ENCODE measurements around the gene BPGM. TPM values are rescaled to one million over a fixed set of nuclear protein-coding genes. Genes with fewer than 3 reads are reported as not detected.

The BPGM gene
- total and polyA plus RNA-seq, 2 experiments from 2014 or later, result 25.0 to 25.7 TPM

DNA sequence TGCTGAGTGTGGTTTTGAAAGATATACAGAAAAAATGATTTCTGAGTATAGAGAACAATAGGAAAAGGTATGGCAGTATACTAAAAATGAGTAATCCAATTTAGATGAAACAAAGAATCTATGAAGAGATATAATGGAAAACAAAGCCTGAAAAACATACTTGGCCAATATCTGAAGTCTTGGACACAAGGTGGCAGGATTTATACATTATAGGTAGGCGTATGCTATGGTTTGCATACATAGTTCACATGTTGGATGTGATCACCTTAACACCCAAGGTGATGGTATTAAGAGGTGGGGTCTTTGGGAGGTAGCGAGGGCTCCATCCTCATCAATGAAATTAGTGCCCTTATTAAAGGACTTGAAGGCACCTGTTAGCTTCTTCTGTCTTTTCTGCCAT is 34.5 kb upstream of the BPGM start:
- H3K4me2 ChIP-seq, result no peak overlapping the region

DNA sequence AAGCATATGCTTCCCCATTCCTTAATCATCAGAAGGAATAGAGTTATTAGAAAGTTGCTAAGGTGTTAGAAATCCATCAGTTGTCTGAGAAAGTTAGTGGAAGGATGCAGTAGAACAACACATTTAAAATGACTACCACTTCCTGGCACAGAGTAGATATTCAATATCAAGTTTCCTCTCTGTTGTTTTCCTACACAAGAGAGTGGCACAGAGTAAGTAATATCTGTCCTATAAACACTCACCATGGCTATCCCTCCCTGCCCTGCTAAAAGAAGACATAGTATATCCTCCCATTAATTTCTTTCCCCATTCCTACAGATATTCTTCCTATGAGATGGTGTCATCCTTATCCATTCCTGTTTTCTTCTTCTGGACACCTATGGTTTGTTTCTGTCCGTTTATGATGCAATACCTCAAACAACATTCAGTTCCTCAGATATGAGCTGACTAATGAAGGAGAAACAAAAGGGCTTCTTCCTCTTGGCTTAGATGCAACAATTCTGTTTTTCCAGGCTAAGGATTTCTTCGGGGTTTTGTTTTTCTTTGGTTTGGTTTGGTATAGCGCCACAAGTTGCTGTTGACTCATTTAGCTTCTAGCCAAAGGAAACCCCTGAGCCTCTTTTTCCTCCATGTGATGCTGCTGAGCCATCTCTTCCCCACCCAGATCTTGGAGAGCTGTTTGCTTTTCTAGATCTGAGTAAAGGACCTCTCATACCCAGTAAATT is 32.9 kb upstream of the BPGM start:
- Histone ChIP-seq H3K79me2 (no peaks in the 10 kb centered on the region), H3K27ac (no peak overlapping the region), H2AFZ (no peak overlapping the region), H3K9me2 (replicated peaks; ENCODE audit: insufficient read depth) (no peaks in the 10 kb centered on the region), H3K36me3 (replicated peaks; ENCODE audit: insufficient read depth, low read depth) (no peaks in the 10 kb centered on the region), H3K4me3 (no peak overlapping the region), H3K4me1 (ENCODE audit: insufficient read depth) (no peaks in the 10 kb centered on the region), H3K9me3 (ENCODE audit: low read depth) (no peaks in the 10 kb centered on the region), H4K20me1 (ENCODE audit: insufficient read depth, poor library complexity, severe bottlenecking) (no peaks in the 10 kb centered on the region), H3K4me2 (no peak overlapping the region), H3K27me3 (no peaks in the 10 kb centered on the region)
- DNase-seq (ENCODE audit: low spot score), result no peak
- TF ChIP-seq EZH2 (IDR thresholded peaks at IDR 0.05; ENCODE audit: borderline replicate concordance) (no peak), EZH2phosphoT487 (IDR thresholded peaks at IDR 0.05; ENCODE audit: low read depth, severe bottlenecking, unreplicated experiment) (no peak)
- TF ChIP-seq, protein P1, sequence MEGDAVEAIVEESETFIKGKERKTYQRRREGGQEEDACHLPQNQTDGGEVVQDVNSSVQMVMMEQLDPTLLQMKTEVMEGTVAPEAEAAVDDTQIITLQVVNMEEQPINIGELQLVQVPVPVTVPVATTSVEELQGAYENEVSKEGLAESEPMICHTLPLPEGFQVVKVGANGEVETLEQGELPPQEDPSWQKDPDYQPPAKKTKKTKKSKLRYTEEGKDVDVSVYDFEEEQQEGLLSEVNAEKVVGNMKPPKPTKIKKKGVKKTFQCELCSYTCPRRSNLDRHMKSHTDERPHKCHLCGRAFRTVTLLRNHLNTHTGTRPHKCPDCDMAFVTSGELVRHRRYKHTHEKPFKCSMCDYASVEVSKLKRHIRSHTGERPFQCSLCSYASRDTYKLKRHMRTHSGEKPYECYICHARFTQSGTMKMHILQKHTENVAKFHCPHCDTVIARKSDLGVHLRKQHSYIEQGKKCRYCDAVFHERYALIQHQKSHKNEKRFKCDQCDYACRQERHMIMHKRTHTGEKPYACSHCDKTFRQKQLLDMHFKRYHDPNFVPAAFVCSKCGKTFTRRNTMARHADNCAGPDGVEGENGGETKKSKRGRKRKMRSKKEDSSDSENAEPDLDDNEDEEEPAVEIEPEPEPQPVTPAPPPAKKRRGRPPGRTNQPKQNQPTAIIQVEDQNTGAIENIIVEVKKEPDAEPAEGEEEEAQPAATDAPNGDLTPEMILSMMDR (IDR thresholded peaks at IDR 0.05; ENCODE audit: poor library complexity), result no peak
- WGBS (ENCODE audit: low lambda C conversion rate, missing lambda C conversion rate), result 83% methylated on average over 3 of the region's 3 CpGs

More for the DNA sequence above, 34.5 kb upstream of the BPGM start:
- Histone ChIP-seq H3K27me3 (peaks cover under 1% of the 10 kb centered on the region), H3K9me2 (replicated peaks; ENCODE audit: insufficient read depth) (no peaks in the 10 kb centered on the region), H2AFZ (no peak overlapping the region), H3K4me1 (ENCODE audit: insufficient read depth) (no peaks in the 10 kb centered on the region), H4K20me1 (ENCODE audit: insufficient read depth, poor library complexity, severe bottlenecking) (no peaks in the 10 kb centered on the region), H3K79me2 (no peaks in the 10 kb centered on the region), H3K4me3 (no peak overlapping the region), H3K36me3 (replicated peaks; ENCODE audit: insufficient read depth, low read depth) (no peaks in the 10 kb centered on the region), H3K9me3 (ENCODE audit: low read depth) (no peaks in the 10 kb centered on the region), H3K27ac (no peak overlapping the region)
- no peak for DNase-seq (ENCODE audit: low spot score)
- TF ChIP-seq EZH2 (IDR thresholded peaks at IDR 0.05; ENCODE audit: borderline replicate concordance), result no peak
- TF ChIP-seq EZH2phosphoT487 (IDR thresholded peaks at IDR 0.05; ENCODE audit: low read depth, severe bottlenecking, unreplicated experiment), result no peak
- WGBS (ENCODE audit: low lambda C conversion rate, missing lambda C conversion rate), result 90% methylated on average over 2 of the region's 2 CpGs

DNA sequence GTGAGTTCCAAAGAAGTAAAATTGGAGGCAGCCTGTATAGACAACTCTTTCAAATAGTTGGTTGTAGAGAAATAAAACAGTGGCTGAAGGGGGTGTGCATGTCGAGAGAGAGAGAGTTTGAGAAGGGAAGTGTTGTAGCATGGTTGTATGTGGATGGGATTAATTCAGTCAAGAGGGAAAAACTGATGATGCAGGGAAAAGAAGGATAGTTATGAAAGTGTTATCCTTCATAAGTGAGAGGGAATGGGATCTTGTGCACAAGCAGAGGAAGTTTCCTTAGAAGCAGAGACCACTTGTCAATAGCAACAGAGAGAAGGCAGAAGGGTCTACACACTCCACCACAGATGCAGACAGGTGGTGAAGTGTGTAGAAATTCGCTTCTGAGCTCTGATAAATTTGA is 30.0 kb upstream of the BPGM start:
- Histone ChIP-seq H3K27ac (no peak overlapping the region), H3K9me2 (replicated peaks; ENCODE audit: insufficient read depth) (no peaks in the 10 kb centered on the region), H3K4me3 (no peak overlapping the region), H3K79me2 (no peaks in the 10 kb centered on the region), H3K4me2 (no peak overlapping the region), H3K4me1 (ENCODE audit: insufficient read depth) (no peaks in the 10 kb centered on the region), H3K9me3 (ENCODE audit: low read depth) (no peaks in the 10 kb centered on the region), H3K36me3 (replicated peaks; ENCODE audit: insufficient read depth, low read depth) (no peaks in the 10 kb centered on the region), H4K20me1 (ENCODE audit: insufficient read depth, poor library complexity, severe bottlenecking) (no peaks in the 10 kb centered on the region), H2AFZ (no peak overlapping the region), H3K27me3 (no peaks in the 10 kb centered on the region)
- WGBS (ENCODE audit: low lambda C conversion rate, missing lambda C conversion rate), result 87% methylated on average over 2 of the region's 2 CpGs
- DNase-seq (ENCODE audit: low spot score), result no peak
- TF ChIP-seq EZH2phosphoT487 (IDR thresholded peaks at IDR 0.05; ENCODE audit: low read depth, severe bottlenecking, unreplicated experiment) (no peak), EZH2 (IDR thresholded peaks at IDR 0.05; ENCODE audit: borderline replicate concordance) (no peak)
- TF ChIP-seq, protein P1 (IDR thresholded peaks at IDR 0.05; ENCODE audit: poor library complexity), result no peak

DNA sequence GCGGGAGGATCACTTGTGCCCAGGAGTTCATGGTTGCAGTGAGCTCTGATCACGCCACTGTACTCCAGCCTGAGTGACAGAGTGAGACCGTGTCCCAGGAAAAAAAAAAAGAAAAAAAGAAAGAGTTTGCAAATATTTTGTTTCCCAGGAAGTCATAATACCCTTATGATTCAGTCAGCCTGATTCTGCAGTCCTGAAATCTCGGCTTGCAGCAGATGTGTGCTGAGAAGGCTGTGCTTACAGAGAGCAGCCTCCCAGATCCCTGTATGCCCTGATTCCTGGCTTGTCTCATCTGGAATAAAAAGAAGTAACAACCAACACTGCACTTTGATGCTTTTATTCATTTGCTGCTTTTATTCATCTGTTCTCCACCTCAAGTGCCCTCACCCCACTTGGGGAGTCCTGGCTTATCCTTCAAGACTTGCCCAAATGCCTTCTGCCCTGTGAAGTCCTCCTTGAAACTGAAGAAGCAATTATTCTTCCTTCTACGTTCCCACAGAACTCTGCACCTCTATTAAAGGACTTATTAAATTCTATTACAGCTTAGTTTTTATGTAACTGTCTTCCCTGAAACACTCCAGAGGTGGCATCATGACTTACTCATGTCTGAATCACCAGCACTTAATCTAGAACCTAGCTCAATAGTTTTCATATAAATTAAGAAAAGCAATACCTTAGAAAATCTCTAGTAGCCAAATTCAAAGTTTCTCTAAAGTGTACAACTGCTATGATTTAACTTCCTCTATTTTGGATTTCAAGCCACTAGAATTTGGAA is 27.7 kb upstream of the BPGM start:
- Histone ChIP-seq H3K4me3 (no peak overlapping the region), H3K4me2 (no peak overlapping the region), H3K27ac (no peak overlapping the region), H3K79me2 (no peaks in the 10 kb centered on the region), H3K9me2 (replicated peaks; ENCODE audit: insufficient read depth) (no peaks in the 10 kb centered on the region), H3K4me1 (ENCODE audit: insufficient read depth) (no peaks in the 10 kb centered on the region), H4K20me1 (ENCODE audit: insufficient read depth, poor library complexity, severe bottlenecking) (no peaks in the 10 kb centered on the region), H3K27me3 (no peaks in the 10 kb centered on the region), H3K36me3 (replicated peaks; ENCODE audit: insufficient read depth, low read depth) (no peaks in the 10 kb centered on the region), H3K9me3 (ENCODE audit: low read depth) (no peaks in the 10 kb centered on the region), H2AFZ (no peak overlapping the region)
- TF ChIP-seq, protein P1 (IDR thresholded peaks at IDR 0.05; ENCODE audit: poor library complexity), result no peak
- TF ChIP-seq EZH2 (IDR thresholded peaks at IDR 0.05; ENCODE audit: borderline replicate concordance) (no peak), EZH2phosphoT487 (IDR thresholded peaks at IDR 0.05; ENCODE audit: low read depth, severe bottlenecking, unreplicated experiment) (no peak)
- no peak for DNase-seq (ENCODE audit: low spot score)
- 69% methylated on average over 5 of the region's 5 CpGs for WGBS (ENCODE audit: low lambda C conversion rate, missing lambda C conversion rate)

Measured in hepatocyte (in vitro differentiated cells).